Esophagus squamous epithelium (tissue), 5 donors: Measurements from ENCODE around the gene NOSIP. TPM values are rescaled to one million over a fixed set of nuclear protein-coding genes. Genes with fewer than 3 reads are reported as not detected.

ENCODE experiments used
- DNase-seq: peaks from one replicate; lab custom pipeline; 2025; lab: John Stamatoyannopoulos, UW
- H3K27ac ChIP-seq, 4 donors: fragments of 200-600 bp; sonication (generic); one replicate each; pipeline ENCODE4 v1.5.1; 2016 to 2019; ENCODE audit warnings: mild to moderate bottlenecking in 1 of 4
- H3K27me3 ChIP-seq, 4 donors: fragments of 200-600 bp; sonication (generic); 1 replicate in 3 of 4; 2 replicates in 1 of 4; pipeline versions ENCODE4 v1.5.1 to v1.6.0; 2017 to 2021; ENCODE audit warnings: antibody characterized with exemption in 1 of 4
- H3K36me3 ChIP-seq, 3 donors: fragments of 200-600 bp; sonication (generic); one replicate each; pipeline ENCODE4 v1.5.1; 2016 to 2019
- H3K4me1 ChIP-seq, 3 donors: fragments of 200-600 bp; sonication (generic); one replicate each; pipeline ENCODE4 v1.5.1; 2017 to 2019
- H3K4me3 ChIP-seq, 4 donors: fragments of 200-600 bp; sonication (generic); 1 replicate in 3 of 4; 2 replicates in 1 of 4; pipeline ENCODE4 v1.5.1; 2016 to 2019; ENCODE audit warnings: mild to moderate bottlenecking in 2 of 4, moderate library complexity in 1 of 4
- H3K9me3 ChIP-seq, 3 donors: fragments of 200-600 bp; sonication (generic); one replicate each; pipeline ENCODE4 v1.5.1; 2016 to 2019
- CTCF ChIP-seq, 6 experiments: fragments of 450-650 bp in 4 of 6; fragments of 200-600 bp in 2 of 6; sonication (generic) in 2 of 6; IDR thresholded peaks; one replicate each; pipeline ENCODE4 v1.5.1; 2016 to 2019; ENCODE audit warnings: antibody characterized with exemption in 6 of 6, mild to moderate bottlenecking in 4 of 6, moderate library complexity in 4 of 6
- POLR2A ChIP-seq, 4 donors: fragments of 450-650 bp; IDR thresholded peaks; one replicate each; pipeline ENCODE4 v1.6.1; 2017; ENCODE audit warnings: antibody characterized with exemption in 4 of 4, mild to moderate bottlenecking in 4 of 4, moderate library complexity in 3 of 4
- WGBS, 2 donors: methylation state at CpG; one replicate each; pipeline ENCODE4 v1.1.5; 2018; 5-methylcytosine and 5-hydroxymethylcytosine counted together
- intact Hi-C: fragments of 100-400 bp; cut with DNase I; formaldehyde crosslinking; loops from one replicate; pipeline ENCODE4 v1.15.0; 2022
- total RNA-seq, 4 donors: library from RNA; depleted of rRNA; stranded (reverse); fragments of >200 nt; gene quantifications; one replicate each; pipeline ENCODE4 v1.1.0, GENCODE V29; 2016
- donor health status: DM: yes; HTN: yes; CAD: no.

NOSIP gene
- total RNA-seq, 4 donors from 2014 or later, result 37.8 to 50.7 (median 40.2) TPM

GRCh38 chr19:49589502-49589905 lies 9.1 kb upstream of the NOSIP start:
- Histone ChIP-seq H3K27ac (peak overlapping the region; percentile 86 to 97 (median 94)), H3K36me3 (peaks cover 1 to 19% (median 4%) of the 10 kb centered on the region in 3 donors), H3K4me3 (peak overlapping the region in 3 of 4 donors; percentile 85 to 95 (median 88)), H3K4me1 (peaks cover 13 to 44% (median 21%) of the 10 kb centered on the region in 3 donors), H3K9me3 (no peaks in the 10 kb centered on the region), H3K27me3 (no peaks in the 10 kb centered on the region)
- intact Hi-C loops, result no loop called here
- WGBS, 2 donors, result 42 to 43% methylated on average over 4 to 5 of the region's 5 CpGs
- DNase-seq, result no peak
- TF ChIP-seq CTCF (IDR thresholded peaks at IDR 0.05) (no peak), POLR2A (IDR thresholded peaks at IDR 0.05) (no peak)

DNA sequence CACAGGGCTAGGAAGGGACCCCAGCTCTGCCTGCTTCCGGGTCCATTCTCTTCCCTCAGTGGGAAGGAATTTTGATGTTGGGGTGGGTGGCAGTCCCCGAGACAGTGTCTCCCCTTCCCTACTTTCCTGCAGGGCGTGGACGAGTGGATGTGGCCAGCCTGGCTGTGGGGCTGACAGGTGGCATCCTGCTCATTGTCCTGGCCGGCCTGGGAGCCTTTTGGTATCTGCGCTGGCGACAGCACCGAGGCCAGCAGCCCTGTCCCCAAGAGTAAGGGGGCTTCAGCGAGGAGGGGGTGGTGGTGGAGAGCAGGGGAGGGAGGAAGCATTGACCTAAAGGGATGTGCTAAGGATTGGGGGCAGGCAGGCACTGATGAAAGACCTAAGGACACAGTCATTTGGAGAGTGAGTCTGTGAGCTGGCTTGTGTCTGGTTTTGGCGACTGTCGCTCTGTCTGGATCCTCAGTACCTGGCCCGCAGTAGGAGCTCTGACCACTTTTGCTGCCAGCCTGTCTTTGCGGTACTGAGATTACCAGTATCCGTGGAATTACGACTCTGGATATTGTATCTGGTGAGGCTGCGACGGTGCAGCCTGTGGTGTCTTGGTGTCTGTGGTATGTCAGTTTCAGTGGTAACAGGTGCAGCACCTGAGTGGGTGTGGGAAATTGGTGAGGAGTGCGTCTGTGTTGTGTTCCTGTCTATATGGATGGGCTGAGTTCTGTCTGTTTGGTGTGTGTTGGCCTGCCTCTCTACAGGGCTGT lies 8.2 kb upstream of the NOSIP start:
- no peak for DNase-seq
- no peaks in the 10 kb centered on the region for H3K9me3 ChIP-seq
- WGBS, 2 donors, result 74 to 75% methylated on average over 10 to 12 of the region's 18 CpGs
- intact Hi-C loops, result no loop called here
- no peak overlapping the region for H3K27ac ChIP-seq
- TF ChIP-seq CTCF (IDR thresholded peaks at IDR 0.05), result no peak
- no peak for TF ChIP-seq POLR2A (IDR thresholded peaks at IDR 0.05)
- peaks cover 8 to 34% (median 14%) of the 10 kb centered on the region in 3 donors for H3K4me1 ChIP-seq
- no peaks in the 10 kb centered on the region for H3K27me3 ChIP-seq
- peaks cover 0 to 16% (median 0%) of the 10 kb centered on the region in 3 donors for H3K36me3 ChIP-seq
- no peak overlapping the region for H3K4me3 ChIP-seq

DNA sequence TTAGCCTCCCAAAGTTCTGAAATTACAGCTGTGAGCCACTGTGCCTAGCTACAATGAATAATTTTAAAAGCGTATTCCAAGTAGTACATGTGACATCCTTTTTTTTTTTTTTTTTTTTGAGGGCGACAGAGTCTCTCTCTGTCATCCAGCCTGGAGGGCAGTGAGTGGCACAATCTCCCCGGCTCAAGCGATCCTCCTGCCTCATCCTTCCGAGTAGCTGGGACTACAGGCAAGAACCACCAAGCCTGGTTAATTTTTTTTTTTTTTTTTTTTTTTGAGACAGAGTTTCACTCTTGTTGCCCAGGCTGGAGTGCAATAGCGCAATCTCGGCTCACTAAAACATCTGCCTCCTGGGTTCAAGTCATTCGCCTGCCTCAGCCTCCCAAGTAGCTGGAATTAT lies 6.9 kb upstream of the NOSIP start:
- intact Hi-C loops, result no loop called here
- H3K27me3 ChIP-seq, result no peaks in the 10 kb centered on the region
- peaks cover 0 to 21% (median 3%) of the 10 kb centered on the region in 3 donors for H3K4me1 ChIP-seq
- WGBS, 2 donors, result 78 to 88% methylated on average over 7 to 8 of the region's 8 CpGs
- TF ChIP-seq POLR2A (IDR thresholded peaks at IDR 0.05) (no peak), CTCF (IDR thresholded peaks at IDR 0.05) (no peak)
- H3K36me3 ChIP-seq, result peaks cover 0 to 19% (median 0%) of the 10 kb centered on the region in 3 donors
- H3K27ac ChIP-seq, result no peak overlapping the region
- H3K4me3 ChIP-seq, result no peak overlapping the region
- no peaks in the 10 kb centered on the region for H3K9me3 ChIP-seq
- no peak for DNase-seq

DNA sequence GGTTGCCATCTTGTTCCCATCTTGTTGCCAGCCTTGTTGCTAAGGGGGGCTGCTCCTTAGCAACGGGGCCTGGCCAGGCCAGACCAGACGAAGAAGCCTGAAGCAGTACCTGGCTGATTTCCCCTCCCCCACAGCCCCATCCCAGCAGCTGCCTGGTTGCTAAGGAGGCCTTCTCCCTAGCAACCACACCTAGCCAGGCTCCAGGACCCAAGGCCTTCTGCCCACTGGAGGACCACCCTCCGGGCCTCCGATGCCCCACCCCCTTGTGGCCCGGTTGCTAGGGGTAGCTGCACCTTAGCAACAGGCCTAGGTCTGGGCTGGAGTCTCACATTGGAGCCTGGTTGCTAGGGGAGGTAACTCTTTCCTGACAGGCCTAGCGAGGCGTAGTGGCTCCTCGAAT lies 4.7 kb upstream of the NOSIP start:
- 46 to 100% methylated on average over 1 to 4 of the region's 8 CpGs for WGBS, 2 donors
- no peak for DNase-seq
- Histone ChIP-seq H3K36me3 (peaks cover 0 to 19% (median 0%) of the 10 kb centered on the region in 3 donors), H3K27ac (no peak overlapping the region), H3K27me3 (no peaks in the 10 kb centered on the region), H3K9me3 (no peaks in the 10 kb centered on the region), H3K4me1 (peaks cover 6 to 23% (median 12%) of the 10 kb centered on the region in 3 donors), H3K4me3 (no peak overlapping the region)
- TF ChIP-seq CTCF (IDR thresholded peaks at IDR 0.05), result no peak
- no peak for TF ChIP-seq POLR2A (IDR thresholded peaks at IDR 0.05)
- intact Hi-C loops, result no loop called here

GRCh38 chr19:49583239-49583638 lies 2.9 kb upstream of the NOSIP start:
- Histone ChIP-seq H3K27me3 (no peaks in the 10 kb centered on the region), H3K4me1 (peaks cover 12 to 34% (median 15%) of the 10 kb centered on the region in 3 donors), H3K9me3 (no peaks in the 10 kb centered on the region), H3K27ac (no peak overlapping the region), H3K4me3 (no peak overlapping the region), H3K36me3 (peaks cover 0 to 23% (median 0%) of the 10 kb centered on the region in 3 donors)
- no peak for TF ChIP-seq POLR2A (IDR thresholded peaks at IDR 0.05)
- TF ChIP-seq CTCF (IDR thresholded peaks at IDR 0.05), result no peak
- no peak for DNase-seq
- 43 to 65% methylated on average over 1 to 2 of the region's 2 CpGs for WGBS, 2 donors
- intact Hi-C loops, result no loop called here
